ENCODE data around the gene MYH16.

- no peak for TF ChIP-seq CTCF (IDR thresholded peaks at IDR 0.05)
- no peak for TF ChIP-seq EZH2 (IDR thresholded peaks at IDR 0.05)
Observed at GRCh38 chr7:99255463-99255862, 17.2 kb upstream of the MYH16 start.
